Thoracic aorta (tissue), 2 donors: ENCODE measurements around the gene FZD4. TPM values are rescaled to one million over a fixed set of nuclear protein-coding genes. Genes with fewer than 3 reads are reported as not detected.

Experiments used
- ATAC-seq: fragments of 150-250 bp; one replicate; pipeline ENCODE4 v1.8.0; 2017; ENCODE audit warnings: low read depth; ENCODE audit not compliant: insufficient number of reproducible peaks, low FRiP score
- DNase-seq: peaks from one replicate; pipeline ENCODE4 v3.0.0-alpha.2; 2020; ENCODE audit warnings: low spot score
- H3K27ac ChIP-seq, 2 donors: fragments of 200-600 bp; sonication (generic); 1 replicate in 1 of 2; 2 replicates in 1 of 2; pipeline ENCODE4 v1.5.1; 2016; ENCODE audit warnings: mild to moderate bottlenecking in 2 of 2, moderate library complexity in 2 of 2
- H3K27me3 ChIP-seq: fragments of 200-600 bp; sonication (generic); replicated peaks from 2 replicates; pipeline ENCODE4 v1.6.0; 2016; ENCODE audit warnings: mild to moderate bottlenecking; ENCODE audit not compliant: insufficient read depth
- H3K36me3 ChIP-seq: fragments of 200-600 bp; sonication (generic); one replicate; pipeline ENCODE4 v1.5.1; 2016
- H3K4me1 ChIP-seq, 2 donors: fragments of 200-600 bp; sonication (generic); 1 replicate in 1 of 2; 2 replicates in 1 of 2; pipeline versions ENCODE4 v1.5.1 to v1.6.0; 2016; ENCODE audit warnings: low read depth in 2 of 2, mild to moderate bottlenecking in 1 of 2; ENCODE audit not compliant: control insufficient read depth in 1 of 2
- H3K4me3 ChIP-seq: fragments of 200-600 bp; sonication (generic); 2 replicates; pipeline ENCODE4 v1.5.1; 2016; ENCODE audit warnings: mild to moderate bottlenecking
- H3K9me3 ChIP-seq: fragments of 200-600 bp; sonication (generic); 2 replicates; pipeline ENCODE4 v1.5.1; 2016
- total RNA-seq, 2 donors: library from RNA; depleted of rRNA; stranded (reverse); fragments of >200 nt; gene quantifications; one replicate each; pipeline versions ENCODE4 v1.1.0 to v1.2.3, GENCODE V29; 2016
- TF ChIP-seq, protein P1 (sequence below): fragments of 200-600 bp; sonication (generic); IDR thresholded peaks from one replicate; pipeline ENCODE4 v1.5.1; 2019; ENCODE audit warnings: antibody characterized with exemption

FZD4 gene
- total RNA-seq, 2 donors from 2014 or later, result 75.2 to 104 TPM

GRCh38 chr11:86896441-86896841 lies 58.8 kb downstream of the FZD4 start:
- Histone ChIP-seq H3K9me3 (no peaks in the 10 kb centered on the region), H3K27ac (no peak overlapping the region), H3K36me3 (no peaks in the 10 kb centered on the region), H3K4me1 (no peaks in the 10 kb centered on the region), H3K27me3 (no peaks in the 10 kb centered on the region), H3K4me3 (no peak overlapping the region)
- ATAC-seq (no peak), DNase-seq (no peak)
- TF ChIP-seq, protein P1, sequence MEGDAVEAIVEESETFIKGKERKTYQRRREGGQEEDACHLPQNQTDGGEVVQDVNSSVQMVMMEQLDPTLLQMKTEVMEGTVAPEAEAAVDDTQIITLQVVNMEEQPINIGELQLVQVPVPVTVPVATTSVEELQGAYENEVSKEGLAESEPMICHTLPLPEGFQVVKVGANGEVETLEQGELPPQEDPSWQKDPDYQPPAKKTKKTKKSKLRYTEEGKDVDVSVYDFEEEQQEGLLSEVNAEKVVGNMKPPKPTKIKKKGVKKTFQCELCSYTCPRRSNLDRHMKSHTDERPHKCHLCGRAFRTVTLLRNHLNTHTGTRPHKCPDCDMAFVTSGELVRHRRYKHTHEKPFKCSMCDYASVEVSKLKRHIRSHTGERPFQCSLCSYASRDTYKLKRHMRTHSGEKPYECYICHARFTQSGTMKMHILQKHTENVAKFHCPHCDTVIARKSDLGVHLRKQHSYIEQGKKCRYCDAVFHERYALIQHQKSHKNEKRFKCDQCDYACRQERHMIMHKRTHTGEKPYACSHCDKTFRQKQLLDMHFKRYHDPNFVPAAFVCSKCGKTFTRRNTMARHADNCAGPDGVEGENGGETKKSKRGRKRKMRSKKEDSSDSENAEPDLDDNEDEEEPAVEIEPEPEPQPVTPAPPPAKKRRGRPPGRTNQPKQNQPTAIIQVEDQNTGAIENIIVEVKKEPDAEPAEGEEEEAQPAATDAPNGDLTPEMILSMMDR, result no peak

Other genes with a start within 250 kb of the FZD4 start
- 100 to 1,000 TPM in 1 of 2 donors, 10 to 100 TPM in 1; 90.3 to 253 TPM for gene PRSS23, start 154.9 kb downstream of the FZD4 start, total RNA-seq
- 10 to 100 TPM; 25.9 to 26.9 TPM for gene TMEM135, start 82.5 kb upstream of the FZD4 start, total RNA-seq